GM19372 (cell line): ENCODE measurements around the gene EVPL.
"Not testable (repeated sequence)": the region's sequence is repeated elsewhere in the genome, so short reads cannot be mapped to it uniquely, and the experiment has no call there.

Experiments used
- ATAC-seq: cut with Tn5 transposase; IDR thresholded peaks from one replicate; pipeline ENCODE4 v1.9.1; 2021; ENCODE audit warnings: mild to moderate bottlenecking, low read depth, moderate library complexity; ENCODE audit not compliant: unreplicated experiment

EVPL gene

GRCh38 chr17:76048711-76049110 is 21.6 kb upstream of the EVPL start:
- ATAC-seq = no peak

GRCh38 chr17:76048025-76048605 is 21.0 kb upstream of the EVPL start:
- ATAC-seq = no peak

GRCh38 chr17:76046064-76046463 is 19.0 kb upstream of the EVPL start:
- no peak for ATAC-seq

GRCh38 chr17:76044475-76045007 is 17.4 kb upstream of the EVPL start:
- not testable (repeated sequence) for ATAC-seq

GRCh38 chr17:76042868-76043267 is 15.8 kb upstream of the EVPL start:
- not testable (repeated sequence) for ATAC-seq

- ATAC-seq = no peak
These were observed 13.3 kb upstream of the EVPL start for GRCh38 chr17:76040376-76040775.

- ATAC-seq = no peak
These were observed 12.0 kb upstream of the EVPL start for GRCh38 chr17:76039121-76039520.

GRCh38 chr17:76038050-76038449 is 10.9 kb upstream of the EVPL start:
- no peak for ATAC-seq

GRCh38 chr17:76036497-76037261 is 9.6 kb upstream of the EVPL start:
- no peak for ATAC-seq

- ATAC-seq = no peak
These were observed 7.6 kb upstream of the EVPL start for GRCh38 chr17:76034428-76035350.

GRCh38 chr17:76033139-76033538 is 6.0 kb upstream of the EVPL start:
- ATAC-seq = no peak

- no peak for ATAC-seq
These were observed 5.6 kb upstream of the EVPL start for GRCh38 chr17:76032780-76033108.

- no peak for ATAC-seq
These were observed 5.1 kb upstream of the EVPL start for GRCh38 chr17:76032073-76032779.

- ATAC-seq = no peak
These were observed 370 bp downstream of the EVPL start for GRCh38 chr17:76026714-76027158.

GRCh38 chr17:76025294-76025693 is 1.8 kb downstream of the EVPL start:
- no peak for ATAC-seq

- no peak for ATAC-seq
These were observed 2.8 kb downstream of the EVPL start for GRCh38 chr17:76024353-76024752.

- no peak for ATAC-seq
These were observed 3.2 kb downstream of the EVPL start for GRCh38 chr17:76023900-76024237.

GRCh38 chr17:76022973-76023899 is 3.9 kb downstream of the EVPL start:
- no peak for ATAC-seq

- ATAC-seq = no peak
These were observed 4.8 kb downstream of the EVPL start for GRCh38 chr17:76022285-76022684.
